GM19438 (cell line): ENCODE measurements around the gene RTBDN.

ENCODE experiments used
- ATAC-seq: cut with Tn5 transposase; IDR thresholded peaks from one replicate; pipeline ENCODE4 v1.9.1; 2021; ENCODE audit warnings: low read depth; ENCODE audit not compliant: unreplicated experiment

RTBDN gene

DNA sequence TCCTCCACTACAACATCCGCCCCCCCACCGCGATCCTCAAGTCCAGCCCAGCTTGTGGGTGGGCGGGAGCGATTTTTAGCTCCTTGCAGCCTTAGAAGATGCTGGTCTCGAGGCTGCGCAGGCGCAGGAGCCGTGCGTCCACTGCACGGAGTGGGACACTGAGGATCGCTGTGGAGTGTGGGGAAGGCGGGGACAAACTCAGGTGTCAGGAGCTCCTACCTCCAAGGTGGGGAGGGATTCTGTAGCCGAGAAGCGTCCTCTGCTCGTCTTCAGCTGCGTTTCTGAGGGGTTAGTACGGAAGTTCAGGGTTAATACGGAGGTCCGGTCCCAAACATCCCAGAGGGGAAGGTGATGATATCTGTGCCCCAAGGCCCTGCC lies at the start of gene RTBDN:
Gene RTBDN, minus strand, starts transcription at position 14 of the 378 bp plus-strand sequence. CDS start 4,600 bp downstream, outside the sequence.
- no peak for ATAC-seq

GRCh38 chr19:12882589-12882988 lies 48.2 kb upstream of the RTBDN start:
- no peak for ATAC-seq

DNA sequence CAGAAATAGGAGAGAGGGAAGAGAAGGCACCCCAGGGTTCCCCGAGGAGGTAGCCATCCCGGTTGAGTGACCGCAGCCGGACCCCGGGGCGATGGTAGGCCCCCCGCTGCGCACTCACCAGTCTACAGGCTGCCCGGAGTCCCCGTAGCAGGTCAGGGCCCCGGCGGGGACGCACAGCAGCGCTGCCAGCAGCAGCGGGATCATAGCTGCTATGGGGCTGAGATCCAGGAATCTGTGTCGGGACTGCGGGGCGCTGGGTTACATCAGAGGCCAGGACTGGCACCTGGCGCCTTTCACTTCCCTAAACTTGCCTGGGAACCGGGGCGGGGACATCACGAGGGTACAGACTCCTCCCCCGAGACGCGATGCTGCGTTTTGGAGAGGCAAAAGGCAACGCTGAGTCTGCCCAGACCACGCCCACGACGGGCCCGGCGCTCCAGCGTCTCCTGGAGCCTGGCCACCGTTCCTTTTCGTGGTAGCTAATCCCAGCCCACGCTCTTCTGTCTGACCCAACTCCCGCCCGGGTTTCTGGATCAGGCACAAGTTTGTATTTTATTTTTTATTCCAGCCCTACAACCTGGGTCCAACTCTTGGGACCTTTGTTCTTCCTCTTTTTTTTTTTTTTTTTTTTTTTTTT lies 46.9 kb upstream of the RTBDN start, which contains the start of gene DNASE2:
Gene DNASE2, minus strand, starts transcription at position 278 of the 637 bp plus-strand sequence. Its CDS starts 74 bp downstream, at position 204.
- ATAC-seq = peak; percentile 74

GRCh38 chr19:12880551-12881171 lies 46.3 kb upstream of the RTBDN start:
- ATAC-seq = peak; percentile 13

- no peak for ATAC-seq
Measured at GRCh38 chr19:12875086-12875485, 40.7 kb upstream of the RTBDN start.

- ATAC-seq = no peak
Measured at GRCh38 chr19:12873891-12874745, 39.7 kb upstream of the RTBDN start.

GRCh38 chr19:12872941-12873890 lies 38.8 kb upstream of the RTBDN start:
- no peak for ATAC-seq

DNA sequence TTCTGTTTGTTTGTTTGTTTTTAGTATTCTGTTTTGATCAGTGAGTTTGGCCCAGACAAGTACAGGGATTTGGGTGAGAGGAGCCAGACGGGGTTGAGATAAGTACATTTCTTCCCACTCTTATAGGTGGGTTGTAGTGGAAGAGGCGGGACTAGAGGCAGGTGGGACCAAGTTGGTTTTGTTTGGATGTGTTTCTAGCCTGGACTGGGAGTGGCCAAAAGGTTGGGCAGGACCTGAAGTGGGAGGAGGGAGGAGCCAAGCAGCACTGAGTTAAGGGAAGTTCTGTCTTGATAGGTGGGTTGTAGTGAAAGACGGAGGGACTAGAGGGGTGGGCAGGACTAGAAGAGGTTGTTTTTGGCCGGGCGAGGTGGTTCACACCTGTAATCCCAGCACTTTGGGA lies 37.9 kb upstream of the RTBDN start:
- ATAC-seq = no peak

GRCh38 chr19:12871681-12872080 lies 37.3 kb upstream of the RTBDN start:
- no peak for ATAC-seq

DNA sequence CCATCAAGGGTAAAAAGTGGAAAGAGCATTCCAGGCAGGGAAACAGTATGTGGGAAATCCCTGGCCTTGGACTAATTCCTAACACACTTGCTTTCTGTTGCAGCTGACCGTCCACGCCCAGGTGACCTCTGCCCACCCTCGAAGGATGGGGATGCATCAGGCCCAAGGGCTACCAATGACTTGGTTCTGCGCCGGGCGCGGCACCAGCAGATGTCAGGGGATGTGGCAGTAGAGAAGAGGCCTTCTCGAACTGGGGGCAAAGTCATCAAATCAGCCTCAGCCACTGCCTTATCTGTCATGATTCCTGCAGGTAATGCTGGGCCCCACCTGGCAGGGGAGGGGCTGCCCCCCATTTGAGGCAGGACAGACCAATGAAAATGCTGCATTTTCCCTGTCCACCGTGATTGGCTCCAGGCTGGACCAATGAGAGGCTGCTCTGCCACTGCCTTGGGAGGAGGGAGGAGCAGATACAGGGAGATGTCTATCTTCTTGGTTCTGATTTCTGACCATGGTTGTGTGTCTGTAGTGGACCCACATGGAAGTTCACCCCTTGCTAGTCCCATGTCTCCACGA lies 34.2 kb upstream of the RTBDN start:
- ATAC-seq = no peak

GRCh38 chr19:12867120-12868099 lies 33.0 kb upstream of the RTBDN start:
- ATAC-seq = peak; percentile 76

GRCh38 chr19:12866416-12867119 lies 32.2 kb upstream of the RTBDN start:
- no peak for ATAC-seq

DNA sequence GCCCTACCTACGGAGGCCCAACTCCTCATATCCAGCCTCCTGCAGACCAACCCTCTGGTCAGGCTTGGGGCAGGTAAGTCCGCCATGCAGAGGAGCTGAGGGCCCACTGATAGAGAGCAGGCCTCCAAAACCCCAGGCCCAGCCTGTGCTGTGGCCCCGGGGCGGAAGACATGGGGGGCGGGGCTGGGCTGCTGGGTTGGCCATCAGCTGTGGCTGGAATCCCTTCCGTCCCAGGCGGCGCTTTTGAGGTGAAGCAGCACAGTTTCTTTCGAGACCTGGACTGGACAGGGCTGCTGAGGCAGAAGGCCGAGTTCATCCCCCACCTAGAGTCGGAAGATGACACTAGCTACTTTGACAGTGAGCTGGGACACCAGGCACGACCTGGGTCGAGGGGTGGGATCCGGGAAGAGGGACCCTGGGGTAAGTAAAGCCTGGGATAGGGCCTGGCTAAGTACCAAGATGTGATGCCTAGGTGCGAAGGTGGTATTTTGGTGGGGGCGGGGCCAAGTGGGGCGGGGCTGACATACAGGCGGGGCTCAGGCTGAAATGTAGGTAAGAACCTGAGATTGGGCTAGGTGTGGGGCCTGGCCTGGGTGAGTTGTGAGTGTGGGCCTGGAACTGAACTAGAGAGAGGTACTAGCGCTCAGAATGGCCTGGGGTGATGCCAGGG lies 31.5 kb upstream of the RTBDN start:
- no peak for ATAC-seq

- ATAC-seq = no peak
Measured at GRCh38 chr19:12864721-12865715, 30.6 kb upstream of the RTBDN start.

DNA sequence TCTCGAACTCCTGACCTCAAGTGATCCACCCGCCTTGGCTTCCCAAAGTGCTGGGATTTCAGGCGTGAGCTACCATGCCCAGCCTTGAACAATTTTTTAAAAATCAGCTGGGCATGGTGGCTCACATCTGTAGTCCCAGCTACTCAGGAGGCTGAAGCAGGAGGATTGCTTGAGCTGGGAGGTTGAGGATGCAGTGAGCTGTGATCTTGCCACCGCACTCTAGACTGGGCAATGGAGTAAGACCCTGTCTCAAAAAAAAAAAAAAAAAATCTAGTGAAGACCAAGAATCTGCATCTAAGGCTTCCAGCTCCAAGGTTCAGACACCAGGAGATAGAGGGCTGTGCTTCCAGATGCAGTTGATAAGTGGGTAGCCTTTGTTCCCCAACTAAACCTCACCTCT lies 29.8 kb upstream of the RTBDN start:
- no peak for ATAC-seq

DNA sequence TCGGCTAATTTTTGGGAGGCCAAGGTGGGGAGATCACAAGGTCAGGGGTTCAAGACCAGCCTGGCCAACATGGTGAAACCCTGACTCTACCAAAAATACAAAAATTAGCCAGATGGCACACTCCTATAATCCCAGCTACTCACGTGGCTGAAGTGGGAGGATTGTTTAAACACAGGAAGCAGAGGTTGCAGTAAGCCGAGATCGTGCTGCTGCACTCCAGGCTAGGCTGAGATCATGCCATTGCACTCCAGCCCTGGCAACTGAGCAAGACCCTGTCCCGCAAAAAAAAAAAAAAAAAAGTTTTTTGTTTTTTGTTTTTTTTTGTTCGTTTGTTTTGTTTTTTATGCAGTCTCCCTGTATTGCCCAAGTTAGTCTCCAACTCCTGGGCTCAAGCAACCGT lies 25.2 kb upstream of the RTBDN start:
- ATAC-seq = no peak
